Measurements from ENCODE around the gene PLEKHG4B.

- TF ChIP-seq EZH2 (IDR thresholded peaks at IDR 0.05; ENCODE audit: borderline replicate concordance, low read depth, low read length, severe bottlenecking) (no peak), CTCF (IDR thresholded peaks at IDR 0.05; ENCODE audit: borderline replicate concordance, extremely low read depth, low read length, poor library complexity, severe bottlenecking) (no peak)
Observed at GRCh38 chr5:56561-57290, 35.2 kb upstream of the PLEKHG4B start.
